Effector CD4-positive, alpha-beta T cell (primary cell): ENCODE results near the gene RPS19.
"Not testable (repeated sequence)": the region's sequence is repeated elsewhere in the genome, so short reads cannot be mapped to it uniquely, and the experiment has no call there.

Experiments
- DNase-seq: peaks from one replicate; pipeline ENCODE4 v3.0.0-alpha.2; 2020

Gene RPS19

DNA sequence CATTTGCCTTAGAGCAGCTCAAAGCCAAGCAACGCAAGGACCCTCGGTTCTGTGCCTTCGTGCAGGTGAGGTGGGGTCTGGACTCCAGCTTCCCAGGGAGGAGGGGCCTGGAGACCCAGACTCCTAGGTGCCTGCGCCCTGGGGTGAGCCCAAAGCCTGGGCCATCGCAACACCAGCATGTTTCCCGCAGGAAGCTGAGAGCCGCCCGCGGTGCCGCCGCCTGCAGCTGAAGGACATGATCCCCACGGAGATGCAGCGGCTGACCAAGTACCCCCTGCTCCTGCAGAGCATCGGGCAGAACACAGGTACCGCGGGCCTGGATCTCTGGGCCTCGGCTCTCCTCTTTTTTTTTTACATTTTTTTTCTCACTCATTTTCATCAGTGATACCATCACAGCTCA is 42.5 kb downstream of the RPS19 start:
- DNase-seq, result no peak

DNA sequence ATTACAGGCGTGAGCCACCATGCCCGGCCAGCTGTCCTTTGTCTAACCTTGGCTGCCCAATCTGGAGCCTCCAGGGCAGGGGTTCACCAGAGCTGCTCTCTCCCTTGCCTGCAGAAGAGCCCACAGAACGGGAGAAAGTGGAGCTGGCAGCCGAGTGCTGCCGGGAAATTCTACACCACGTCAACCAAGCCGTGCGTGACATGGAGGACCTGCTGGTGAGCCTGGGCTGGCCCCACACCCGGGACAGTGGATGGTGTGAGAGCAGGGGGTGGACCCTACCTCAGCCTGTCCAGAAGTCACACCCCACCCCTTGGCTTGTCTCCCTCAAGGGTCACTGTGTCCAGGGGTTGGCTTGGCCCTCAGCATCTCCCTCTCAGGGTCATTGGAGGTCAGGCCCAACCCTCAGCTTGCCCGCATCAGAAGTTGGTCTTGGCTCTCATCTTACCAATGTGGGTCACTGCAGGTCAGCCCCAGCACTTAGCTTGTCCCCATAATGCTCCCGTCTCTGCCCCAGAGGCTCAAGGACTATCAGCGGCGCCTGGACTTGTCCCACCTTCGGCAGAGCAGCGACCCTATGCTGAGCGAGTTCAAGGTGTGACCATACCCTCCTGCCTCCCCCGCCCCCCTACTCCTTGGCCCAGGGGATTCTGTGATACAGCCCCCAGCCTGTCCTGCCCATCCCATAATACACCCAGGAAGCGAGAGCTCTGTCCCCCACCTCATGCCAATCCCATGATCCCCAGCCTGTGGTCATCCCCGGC is 43.3 kb downstream of the RPS19 start:
- no peak for DNase-seq

DNA sequence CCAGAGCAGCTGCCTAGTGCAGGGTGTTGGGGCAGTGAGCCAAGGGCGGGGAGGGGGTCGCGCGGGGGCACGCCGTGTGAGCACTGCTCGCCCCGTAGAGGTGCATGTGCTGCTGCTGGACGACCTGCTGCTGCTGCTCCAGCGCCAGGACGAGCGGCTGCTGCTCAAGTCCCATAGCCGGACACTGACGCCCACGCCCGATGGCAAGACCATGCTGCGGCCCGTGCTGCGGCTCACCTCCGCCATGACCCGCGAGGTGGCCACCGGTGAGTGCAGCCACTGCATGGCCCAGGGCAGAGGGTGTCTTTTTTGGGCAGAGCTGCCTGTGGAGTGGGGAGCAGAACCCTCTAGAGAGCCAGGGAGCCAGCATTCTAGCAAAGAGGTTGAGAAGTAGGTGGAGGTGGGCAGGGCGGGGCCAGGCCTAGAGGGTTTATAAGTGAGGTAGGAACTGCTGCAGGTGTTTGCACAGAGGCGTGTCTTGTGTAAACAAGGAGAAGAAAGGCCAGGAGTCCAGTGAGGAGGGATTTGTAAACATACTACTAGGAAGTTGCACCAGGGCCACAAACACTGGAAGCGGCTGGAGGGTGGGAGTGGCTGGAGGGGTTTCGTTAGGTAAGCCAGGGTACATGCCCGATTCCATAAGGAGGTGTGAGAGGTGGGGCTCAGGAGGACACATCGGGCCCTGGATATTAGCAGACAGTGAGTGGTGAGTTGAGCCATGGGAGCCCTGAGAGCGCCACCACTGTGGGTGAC is 44.2 kb downstream of the RPS19 start:
- DNase-seq, result no peak

DNA sequence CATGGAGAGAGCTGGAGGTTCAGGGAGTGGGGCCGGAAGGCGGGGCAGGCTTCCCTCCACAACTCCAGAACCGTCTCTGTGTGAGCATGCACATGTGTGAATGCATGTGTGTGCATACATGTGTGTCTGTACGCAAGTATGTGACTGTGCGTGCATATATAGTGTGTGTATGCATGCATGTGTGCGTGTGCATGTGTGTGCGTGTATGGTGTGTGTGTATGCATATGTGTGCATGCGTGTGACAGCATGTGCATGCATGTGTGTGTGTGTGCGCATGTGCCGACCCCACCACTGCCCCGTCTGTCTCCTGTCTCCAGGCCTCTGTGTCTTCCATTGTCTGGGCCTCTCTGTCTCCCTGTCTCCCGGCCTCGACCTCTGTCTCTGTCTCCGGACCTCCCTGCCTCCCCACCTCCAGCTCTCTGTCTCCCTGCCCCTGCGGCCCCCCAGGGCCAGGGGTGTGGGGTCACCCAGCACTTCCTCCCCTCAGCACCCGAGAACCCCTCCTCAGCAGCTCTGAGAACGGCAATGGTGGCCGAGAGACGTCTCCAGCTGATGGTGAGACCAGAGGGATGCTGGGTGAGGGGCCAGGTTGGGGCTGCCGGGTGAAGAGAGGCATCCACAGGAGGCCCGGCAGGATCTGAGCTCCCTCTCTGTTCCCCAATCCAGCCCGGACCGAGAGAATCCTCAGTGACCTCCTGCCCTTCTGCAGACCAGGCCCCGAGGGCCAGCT is 45.4 kb downstream of the RPS19 start:
- no peak for DNase-seq

DNA sequence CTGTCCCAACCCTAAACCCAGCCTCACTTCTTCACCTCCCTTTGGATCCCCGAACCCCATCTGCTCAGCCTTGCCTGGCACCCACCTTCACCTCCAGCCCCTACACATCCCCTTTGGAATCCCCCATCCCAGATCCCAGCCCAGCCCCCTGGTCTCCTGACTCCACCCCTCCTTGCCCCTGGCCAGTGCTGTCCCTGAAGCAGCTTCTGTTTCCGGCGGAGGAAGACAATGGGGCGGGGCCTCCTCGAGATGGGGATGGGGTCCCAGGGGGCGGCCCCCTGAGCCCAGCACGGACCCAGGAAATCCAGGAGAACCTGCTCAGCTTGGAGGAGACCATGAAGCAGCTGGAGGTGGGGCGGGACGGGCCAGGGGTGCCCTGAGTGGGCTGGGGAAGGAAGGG is 46.2 kb downstream of the RPS19 start:
- DNase-seq, result no peak

DNA sequence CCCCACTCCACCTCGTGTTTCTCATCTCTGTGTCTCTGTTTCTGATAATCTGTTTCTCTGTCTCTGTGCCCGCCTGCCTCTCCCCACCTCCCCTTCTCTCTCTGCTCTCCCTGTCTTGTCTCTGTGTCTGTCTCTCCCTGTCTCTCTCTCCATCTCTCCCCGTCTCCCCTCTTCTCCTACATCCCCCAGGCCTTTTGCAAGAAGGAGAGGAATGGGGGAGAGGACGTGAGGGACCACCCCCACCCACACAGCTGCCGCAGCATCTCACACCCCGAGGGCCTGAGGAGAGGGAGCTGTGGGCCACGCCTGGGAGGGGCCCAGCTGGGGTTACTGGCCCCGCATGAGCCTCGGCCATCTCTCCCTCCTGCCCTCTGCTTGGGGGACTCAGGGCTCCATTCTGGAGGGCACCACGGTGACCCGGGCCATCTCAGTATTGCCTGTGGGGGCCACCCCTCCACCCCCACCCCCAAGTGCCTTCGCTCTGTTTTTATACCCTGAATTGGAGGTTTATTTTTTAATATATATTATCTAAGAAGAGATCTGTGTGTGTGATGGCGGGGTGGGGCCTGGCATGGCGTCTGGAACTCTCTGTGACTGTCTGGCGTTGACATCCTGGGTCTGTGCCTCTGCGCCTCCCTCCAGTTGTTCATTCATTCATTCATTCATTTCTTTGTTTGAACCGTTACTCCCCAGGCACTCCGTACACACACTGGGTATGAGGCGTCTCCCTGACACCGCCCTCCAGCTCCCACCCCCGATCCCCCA is 47.0 kb downstream of the RPS19 start:
- no peak for DNase-seq

DNA sequence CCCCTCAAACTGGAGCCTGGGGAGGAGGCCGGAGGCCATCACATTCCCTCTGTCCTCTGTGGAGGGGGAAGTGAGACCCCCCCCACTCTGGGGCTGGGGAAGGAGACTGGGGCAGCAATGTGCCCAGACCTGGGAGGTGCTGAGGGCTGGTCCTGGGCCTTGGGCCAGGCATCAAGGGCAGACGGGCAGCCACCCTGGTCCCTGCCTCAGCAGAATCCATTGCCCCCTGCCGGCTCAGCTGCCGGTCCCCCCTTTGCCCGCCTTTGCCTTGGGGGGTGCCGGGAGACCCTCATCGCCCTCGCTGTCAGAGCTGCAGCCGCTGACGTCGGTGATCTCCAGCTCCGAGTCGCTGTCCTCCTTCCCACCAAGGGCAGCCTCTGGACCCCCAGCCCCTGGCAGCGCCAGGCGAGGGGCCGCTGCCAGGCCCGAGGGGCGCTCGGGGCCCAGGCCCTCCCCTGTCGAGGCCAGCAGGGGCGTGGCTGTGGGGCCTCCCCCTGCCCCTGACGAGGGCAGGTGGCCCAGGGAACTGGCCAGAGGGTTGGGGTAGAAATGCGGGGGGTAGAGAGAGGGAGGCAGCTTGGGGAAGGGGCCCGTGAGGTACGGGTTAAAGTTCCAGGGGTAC is 48.0 kb downstream of the RPS19 start:
- no peak for DNase-seq

DNA sequence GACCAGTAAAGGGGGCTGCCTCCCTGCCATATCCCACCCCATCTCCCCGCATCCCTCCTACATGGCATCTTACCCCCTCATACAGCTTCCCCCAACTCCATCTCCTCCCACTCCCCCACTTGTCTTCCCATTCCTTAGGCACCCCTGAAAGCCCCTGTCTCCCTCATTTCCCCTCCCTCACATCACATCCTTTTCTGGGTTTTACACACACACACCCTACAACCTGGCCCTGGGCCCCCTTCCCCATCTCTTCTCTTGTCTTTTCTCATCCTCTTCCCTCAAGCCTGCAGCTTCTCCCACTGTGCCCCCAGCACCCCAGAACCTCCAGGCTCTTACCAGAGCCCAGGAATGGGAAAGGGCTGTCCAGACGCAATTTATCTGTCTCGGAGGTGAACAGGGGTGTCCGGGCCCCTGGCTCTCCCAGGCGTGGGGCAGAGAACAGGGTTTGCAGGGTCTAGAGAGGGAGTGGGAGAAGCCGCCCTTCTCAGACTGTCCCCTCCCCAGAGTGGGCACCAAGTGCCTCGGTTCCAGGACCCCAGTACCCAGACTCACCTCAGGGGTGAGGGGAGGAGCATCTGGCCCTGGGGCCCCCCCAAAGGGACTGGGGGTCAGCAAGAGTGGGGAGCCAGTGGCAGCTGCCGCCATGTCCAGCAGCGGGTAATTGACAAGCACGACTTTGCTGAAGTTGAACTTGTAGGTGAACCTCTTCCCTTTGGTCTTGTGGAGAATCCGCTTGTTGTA is 48.8 kb downstream of the RPS19 start:
- no peak for DNase-seq

DNA sequence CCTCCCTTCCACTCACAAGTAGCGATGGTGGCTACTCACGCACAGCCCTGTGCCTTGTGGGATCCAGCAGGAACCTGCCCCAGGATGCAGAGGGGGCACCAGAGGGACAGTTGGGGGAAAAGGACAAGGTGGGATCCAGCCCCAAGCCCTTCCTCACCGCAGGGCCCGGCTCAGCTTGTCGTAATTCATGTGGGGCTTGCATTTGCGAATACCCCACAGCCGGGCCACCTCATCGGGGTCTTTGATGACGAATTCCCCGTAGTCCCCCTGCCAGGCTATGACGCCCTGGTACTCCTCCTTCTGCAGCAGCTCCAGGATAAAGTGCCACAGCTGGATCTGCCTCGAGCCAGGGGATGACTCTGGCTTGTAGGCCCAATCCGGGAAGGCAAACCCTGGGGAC is 49.7 kb downstream of the RPS19 start:
- DNase-seq, result no peak

DNA sequence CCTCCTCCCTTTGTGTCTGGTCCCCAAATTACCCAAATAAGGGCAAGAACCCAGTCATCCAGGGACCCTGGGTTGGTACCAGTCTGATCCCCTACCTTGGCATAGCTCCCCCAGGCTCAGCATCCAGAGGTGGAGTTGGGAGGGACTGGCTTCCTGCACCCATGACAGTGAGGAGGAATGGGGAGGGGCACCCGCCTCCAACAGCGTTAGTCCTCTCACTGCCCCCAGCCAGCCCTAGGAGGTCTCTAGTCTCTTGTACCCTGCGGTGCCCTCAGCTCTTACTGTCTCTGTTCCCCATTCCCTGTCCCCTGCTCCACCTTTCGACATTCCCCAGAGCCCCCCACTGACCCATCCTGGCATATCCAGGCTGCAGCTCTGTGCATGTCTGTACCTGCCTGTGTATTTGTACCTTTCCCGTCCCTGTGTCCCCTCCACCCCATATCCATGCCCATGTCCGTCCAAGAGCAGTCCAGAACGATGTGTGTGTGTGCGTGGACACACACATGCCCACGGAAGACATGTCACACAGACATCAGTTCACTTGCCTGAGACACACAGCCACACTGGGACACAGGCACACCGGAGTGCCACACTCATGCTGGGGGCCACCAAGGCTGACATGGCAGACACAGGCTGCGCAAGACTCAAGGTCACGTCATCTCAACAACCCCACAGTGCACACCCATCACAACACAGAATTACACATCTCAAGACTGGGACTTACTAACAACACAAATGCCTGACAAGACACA is 50.4 kb downstream of the RPS19 start:
- DNase-seq, result no peak

DNA sequence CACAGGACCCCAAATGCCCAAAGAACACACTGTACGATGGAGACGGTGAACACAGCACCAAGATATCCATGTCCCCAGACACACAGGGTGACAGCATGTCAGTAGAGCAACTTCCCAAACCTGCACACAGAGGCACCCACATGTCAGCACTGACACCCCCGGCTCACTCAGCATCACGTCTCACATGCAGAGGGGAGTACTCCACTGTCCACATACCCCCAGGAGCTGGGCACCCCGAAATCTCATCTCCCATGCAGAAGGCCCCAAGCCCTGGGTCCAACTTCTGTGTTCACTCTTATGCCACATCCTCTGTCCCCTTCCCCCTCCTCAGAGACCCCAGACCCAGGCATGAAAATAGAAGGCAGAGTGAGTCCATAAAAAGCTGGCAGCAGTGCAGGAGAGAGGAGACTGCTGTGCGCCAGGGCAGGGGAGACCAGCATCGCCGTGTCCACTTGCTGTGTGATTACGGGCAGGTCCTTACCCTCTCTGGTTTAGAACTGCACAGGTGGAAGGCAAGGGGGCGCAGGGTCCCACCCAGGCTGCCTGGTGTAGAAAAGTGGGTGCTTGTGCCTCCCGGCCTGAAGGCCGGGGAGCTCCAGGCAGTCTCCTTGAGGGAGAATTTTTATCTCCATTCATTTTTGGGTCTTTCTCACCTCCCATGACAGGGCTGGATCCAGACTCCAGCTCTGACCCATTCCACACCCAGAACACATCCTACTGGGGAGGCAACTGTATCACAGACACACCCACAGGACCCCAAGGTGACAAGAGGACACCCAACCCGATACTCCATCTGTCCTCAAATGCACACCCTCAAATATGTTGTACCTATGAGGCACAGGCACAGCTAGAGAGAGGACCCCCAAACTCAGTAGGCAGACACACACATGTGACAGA is 51.2 kb downstream of the RPS19 start:
- no peak for DNase-seq

DNA sequence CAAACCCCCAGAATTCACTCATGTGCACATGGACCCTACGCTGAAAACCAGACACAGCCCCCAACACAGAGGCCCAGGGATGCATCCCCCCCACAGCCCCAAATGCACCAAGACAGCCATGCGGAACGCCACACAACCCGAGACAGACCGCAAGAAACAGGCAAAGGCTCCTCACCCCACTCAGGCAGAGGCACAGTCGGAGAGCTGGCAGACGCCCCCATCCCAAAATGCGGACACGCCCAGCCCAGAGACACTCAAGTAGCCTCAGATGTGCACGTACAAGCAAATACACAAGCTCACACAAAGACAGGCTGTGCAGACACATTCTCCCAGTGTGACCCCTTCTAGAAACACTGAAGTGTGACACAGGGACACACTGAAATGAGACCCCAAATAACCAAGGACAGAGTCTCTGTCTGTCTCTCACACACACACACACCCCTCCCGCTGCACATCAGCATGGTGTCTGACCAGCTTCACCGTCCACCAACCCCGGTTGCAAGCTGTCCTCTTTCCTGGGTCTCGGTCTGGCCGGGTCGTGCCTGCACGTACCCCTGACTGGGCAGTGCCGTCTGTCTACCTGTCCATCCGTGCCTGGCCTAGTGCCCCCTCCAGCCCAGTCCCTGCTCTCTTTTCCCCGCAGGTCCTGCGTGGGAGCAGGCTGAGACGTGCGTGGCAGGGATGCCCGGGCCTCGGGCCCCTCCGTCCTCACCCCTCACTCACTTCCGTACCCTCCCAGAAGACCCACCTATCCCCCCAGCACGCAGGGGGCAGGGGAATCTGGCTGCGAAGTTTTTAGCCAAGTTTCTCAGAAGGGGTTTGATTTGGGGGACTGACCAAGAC is 52.1 kb downstream of the RPS19 start:
- no peak for DNase-seq

DNA sequence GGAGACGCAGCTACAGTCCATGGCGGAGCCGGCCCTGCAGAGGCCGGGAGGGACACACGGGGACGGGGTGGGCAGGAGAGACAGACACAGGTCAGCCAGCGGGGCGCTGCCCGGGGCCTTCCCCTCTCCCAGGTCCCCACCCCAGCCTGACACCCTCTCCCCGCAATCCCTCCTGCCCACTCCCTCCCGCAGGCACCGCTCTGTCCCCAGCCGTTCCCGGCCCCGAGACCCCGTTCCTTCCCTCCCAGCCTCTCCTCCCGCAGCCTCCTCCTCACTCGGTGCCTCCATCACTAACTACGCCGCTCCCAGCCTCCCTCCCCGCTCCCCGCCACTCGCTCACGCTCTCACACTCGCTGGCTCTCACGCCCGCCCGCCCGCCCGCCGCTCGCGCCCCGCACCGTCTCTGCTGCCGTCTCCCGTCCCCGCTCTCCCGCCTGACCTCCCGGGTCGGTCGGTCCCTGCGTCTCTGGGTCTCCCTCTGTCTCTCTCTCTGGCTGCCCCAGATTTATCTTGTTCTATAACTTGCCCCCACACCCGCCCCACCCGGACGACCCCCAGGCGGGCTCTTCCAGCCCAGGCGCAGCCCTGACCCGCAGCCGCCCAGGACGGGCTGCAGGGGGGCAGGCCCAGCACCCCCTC is 53.0 kb downstream of the RPS19 start:
- no peak for DNase-seq

DNA sequence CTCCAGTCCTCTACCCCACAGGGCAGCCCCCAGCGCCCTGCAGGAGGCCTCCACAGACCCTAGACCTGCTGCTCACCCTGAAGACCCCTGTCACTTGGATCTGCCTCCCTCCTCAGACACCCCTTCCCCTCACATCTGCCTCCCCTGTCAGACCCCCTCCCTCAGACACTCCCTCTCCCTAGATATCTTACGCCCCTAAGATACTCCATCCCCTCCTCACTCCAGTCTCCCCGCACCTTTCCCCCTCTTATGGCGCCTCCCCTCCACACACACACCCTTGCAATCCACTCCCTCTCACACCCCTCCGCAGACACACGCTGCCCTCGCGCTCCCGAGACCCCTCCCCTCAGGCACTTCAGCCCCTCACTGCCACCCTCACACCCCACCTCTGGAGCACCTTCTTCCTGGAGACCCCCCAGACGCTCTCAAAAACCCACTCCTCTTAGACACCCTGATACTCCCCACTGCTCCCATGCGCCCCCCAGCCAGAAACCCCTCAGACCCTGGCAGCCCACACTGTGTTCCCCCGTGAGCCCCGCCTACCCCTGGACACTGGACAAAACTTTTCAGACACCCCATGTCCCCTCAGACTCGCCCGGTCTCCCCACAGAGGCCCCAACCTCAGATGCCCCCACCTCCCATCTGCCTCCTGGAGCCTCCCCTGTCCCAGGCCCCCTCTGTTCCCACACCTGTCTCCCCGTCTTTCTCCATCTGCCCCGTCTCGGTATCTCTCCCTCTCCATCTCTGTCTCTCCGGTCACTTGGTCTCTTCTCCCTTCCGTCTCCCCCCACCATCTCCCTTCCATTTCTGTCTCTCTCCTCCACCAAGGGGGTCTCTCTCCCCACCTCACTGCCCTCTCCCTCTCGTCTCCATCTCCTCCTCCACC is 53.7 kb downstream of the RPS19 start:
- DNase-seq, result no peak

DNA sequence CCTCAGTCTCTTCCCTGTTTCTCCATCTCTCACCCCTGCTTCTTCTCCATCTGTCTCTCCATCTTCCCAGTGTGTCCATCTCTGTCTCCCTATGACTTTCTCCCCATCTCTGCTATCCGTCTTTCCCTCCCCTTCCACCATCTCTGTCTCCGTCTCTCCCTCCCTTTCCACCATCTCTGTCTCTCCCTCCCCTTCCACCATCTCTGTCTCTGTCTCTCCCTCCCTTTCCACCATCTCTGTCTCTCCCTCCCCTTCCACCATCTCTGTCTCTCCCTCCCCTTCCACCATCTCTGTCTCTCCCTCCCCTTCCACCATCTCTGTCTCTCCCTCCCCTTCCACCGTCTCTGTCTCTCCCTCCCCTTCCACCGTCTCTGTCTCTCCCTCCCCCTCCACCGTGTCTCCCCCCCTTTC is 54.4 kb downstream of the RPS19 start:
- not testable (repeated sequence) for DNase-seq

DNA sequence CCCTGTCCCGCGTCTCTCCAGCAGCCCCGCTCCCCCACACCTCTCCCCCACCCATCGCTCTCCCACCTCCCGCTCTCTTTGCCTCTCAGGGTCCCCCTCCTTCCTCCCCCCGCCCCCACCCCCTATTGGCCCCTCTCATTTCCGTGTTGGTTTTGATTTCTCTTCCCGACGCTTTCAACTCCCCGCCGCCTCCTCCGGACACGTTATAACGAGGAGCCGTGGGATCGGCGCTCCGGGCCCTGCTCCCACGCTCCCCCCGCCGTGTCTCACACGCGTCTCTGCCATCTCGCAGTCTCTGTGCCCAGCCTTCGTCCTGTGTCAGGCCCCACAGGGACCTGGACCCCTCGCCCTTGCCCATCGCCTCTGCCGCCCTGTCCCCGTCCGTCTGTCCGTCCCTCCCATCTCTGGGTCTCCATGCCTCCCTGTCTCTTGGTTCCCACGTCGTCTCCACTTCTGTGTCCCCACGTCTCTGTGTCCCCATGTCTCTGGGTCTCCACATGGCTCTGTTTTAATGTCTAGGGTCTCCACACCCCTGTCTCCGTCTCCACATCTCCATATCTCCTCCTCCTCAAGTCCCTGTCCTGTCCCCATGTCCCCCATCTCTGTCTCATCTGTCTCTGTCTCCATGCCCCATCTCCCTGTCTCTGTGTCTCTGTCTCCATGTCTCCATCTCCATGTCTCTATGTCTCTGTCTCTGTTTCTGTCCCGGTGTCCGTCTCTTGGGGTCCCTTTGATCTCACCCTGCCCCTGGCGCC is 55.1 kb downstream of the RPS19 start:
- DNase-seq, result no peak
